ENCODE measurements around the gene C4orf50. TPM values are rescaled to one million over a fixed set of nuclear protein-coding genes. Genes with fewer than 3 reads are reported as not detected.

C4orf50 gene
- total RNA-seq, 4 donors from 2014 or later = 0.04 to 0.19 (median 0.04) TPM; not detected in 1

DNA sequence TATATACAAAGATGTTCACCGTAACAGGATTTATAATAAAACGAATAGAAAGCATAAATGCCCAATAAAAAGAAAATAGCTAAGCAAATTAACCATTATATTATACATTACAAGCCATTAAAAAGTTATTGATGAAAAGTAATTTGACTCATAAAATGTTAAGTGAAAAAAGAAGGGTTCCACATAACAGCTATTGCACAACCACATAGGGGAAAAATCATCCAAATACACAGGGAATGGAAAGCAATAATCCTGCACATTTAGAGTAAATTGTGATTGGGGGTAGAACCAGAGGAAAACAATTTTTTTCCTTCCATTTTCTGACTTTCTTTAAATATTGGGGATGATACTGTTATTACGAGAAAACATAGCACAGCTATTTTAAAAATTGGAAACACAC, 163.3 kb downstream of the C4orf50 start:
- Histone ChIP-seq H3K27me3 (peaks cover 0 to 4% (median 0%) of the 10 kb centered on the region in 4 donors), H3K4me1 (no peaks in the 10 kb centered on the region), H3K36me3 (no peaks in the 10 kb centered on the region), H3K4me3 (no peak overlapping the region), H3K9me3 (no peaks in the 10 kb centered on the region), H3K27ac (no peak overlapping the region)
- intact Hi-C loops (cut with DNase I) = no loop called here
- WGBS, 2 donors = 79 to 89% methylated on average over 3 of the region's 3 CpGs
- TF ChIP-seq POLR2A (IDR thresholded peaks at IDR 0.05) = no peak
- TF ChIP-seq, protein P1, sequence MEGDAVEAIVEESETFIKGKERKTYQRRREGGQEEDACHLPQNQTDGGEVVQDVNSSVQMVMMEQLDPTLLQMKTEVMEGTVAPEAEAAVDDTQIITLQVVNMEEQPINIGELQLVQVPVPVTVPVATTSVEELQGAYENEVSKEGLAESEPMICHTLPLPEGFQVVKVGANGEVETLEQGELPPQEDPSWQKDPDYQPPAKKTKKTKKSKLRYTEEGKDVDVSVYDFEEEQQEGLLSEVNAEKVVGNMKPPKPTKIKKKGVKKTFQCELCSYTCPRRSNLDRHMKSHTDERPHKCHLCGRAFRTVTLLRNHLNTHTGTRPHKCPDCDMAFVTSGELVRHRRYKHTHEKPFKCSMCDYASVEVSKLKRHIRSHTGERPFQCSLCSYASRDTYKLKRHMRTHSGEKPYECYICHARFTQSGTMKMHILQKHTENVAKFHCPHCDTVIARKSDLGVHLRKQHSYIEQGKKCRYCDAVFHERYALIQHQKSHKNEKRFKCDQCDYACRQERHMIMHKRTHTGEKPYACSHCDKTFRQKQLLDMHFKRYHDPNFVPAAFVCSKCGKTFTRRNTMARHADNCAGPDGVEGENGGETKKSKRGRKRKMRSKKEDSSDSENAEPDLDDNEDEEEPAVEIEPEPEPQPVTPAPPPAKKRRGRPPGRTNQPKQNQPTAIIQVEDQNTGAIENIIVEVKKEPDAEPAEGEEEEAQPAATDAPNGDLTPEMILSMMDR (IDR thresholded peaks at IDR 0.05) = no peak
- no peak for DNase-seq

DNA sequence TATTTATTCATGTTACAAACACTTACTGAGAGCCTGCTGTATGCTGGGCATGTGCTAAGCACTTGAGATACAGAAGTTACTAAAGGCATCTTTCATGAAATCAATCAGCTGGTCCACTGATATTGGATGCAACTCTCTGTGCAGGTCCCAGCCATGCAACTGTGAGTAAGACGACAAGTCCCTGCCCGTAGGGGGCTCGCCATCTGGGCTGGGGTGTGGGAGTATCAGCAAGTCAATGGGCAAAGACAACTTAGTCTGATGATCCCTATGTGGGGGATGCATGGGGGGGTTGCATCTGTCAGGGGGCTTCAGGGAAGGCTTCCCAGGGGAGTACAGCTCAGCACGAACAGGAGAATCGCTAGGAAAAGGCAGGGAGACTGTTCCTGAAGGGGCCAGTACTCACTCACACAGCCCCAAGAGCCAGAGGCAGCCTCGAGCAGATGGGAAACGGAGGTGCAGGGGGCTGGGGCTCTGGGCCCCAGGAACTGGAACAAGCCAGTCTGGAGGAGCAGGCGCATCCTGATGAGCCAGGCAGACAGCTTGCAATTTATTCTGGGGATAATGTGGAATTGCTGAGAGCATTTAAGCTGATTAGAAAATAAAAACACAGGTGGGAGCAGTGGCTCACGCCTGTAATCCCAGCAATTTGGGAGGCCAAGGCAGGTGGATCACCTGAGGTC, 165.6 kb downstream of the C4orf50 start:
- no peak overlapping the region for H3K4me3 ChIP-seq
- 78 to 92% methylated on average over 9 of the region's 9 CpGs for WGBS, 2 donors

DNA sequence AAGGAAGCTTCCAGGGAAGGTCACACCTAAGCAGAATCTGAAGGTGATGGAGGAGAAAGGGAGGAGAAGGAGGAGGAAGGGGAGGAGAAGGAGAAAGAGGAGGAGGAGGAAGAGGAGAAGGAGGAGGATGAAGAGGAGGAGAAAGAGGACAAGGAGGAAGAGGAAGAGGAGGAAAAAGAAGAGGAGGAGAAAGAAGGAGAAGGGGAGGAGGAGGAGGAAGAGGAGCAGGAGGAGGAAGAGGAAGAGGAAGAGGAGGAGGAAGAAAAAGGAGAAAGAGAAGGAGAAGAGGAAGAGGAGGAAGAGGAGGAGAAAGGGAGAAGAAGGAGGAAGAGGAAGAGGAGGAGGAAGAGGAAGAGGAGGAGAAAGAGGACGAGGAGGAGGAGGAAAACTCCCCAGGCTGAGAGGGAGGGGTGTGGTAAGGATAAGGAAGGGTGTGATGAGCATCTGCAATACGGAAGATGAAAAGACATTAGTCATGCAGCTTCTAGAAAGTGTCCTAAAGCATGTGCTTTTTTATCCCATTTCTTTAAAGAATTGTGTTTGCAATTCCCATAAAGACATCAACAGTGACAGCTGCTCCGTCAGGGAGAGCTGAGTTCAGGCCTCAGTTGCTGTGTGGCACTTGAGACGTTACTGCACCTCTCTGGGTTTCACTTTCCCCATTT, 166.5 kb downstream of the C4orf50 start:
- Histone ChIP-seq H3K9me3 (no peaks in the 10 kb centered on the region), H3K36me3 (no peaks in the 10 kb centered on the region), H3K27me3 (peaks cover 0 to 4% (median 0%) of the 10 kb centered on the region in 4 donors), H3K4me3 (no peak overlapping the region), H3K4me1 (no peaks in the 10 kb centered on the region), H3K27ac (no peak overlapping the region)
- TF ChIP-seq, protein P1 (IDR thresholded peaks at IDR 0.05) = no peak
- no peak for TF ChIP-seq POLR2A (IDR thresholded peaks at IDR 0.05)
- whole genome bisulfite sequencing, 2 donors = 45 to 65% methylated on average over 4 of the region's 4 CpGs
- no peak for DNase-seq
- intact Hi-C loops (cut with DNase I) = no loop called here

More for the DNA sequence above, 165.6 kb downstream of the C4orf50 start:
- Histone ChIP-seq H3K36me3 (no peaks in the 10 kb centered on the region), H3K9me3 (no peaks in the 10 kb centered on the region), H3K27me3 (peaks cover 0 to 4% (median 0%) of the 10 kb centered on the region in 4 donors), H3K4me1 (no peaks in the 10 kb centered on the region), H3K27ac (no peak overlapping the region)
- intact Hi-C loops (cut with DNase I) = no loop called here
- TF ChIP-seq POLR2A (IDR thresholded peaks at IDR 0.05) = no peak
- TF ChIP-seq, protein P1 (IDR thresholded peaks at IDR 0.05) = no peak
- DNase-seq = no peak

Small RNA genes within 50 kb of the gene (small RNA-seq; reads per million reads assigned to genes)
- gene MIR378D1 = 0 reads per million in 4 donors

Other genes starting within 250 kb of the C4orf50 start
- gene CRMP1, start 125.3 kb downstream of the C4orf50 start, total RNA-seq = 1 to 10 TPM in 3 of 4 donors, not detected in 1; 2.1 to 5.0 (median 4.7) TPM
- 1 to 10 TPM in 3 of 4 donors, under 1 TPM in 1; 0.67 to 1.3 (median 1.1) TPM for gene JAKMIP1, start 182.1 kb upstream of the C4orf50 start, total RNA-seq